ENCODE measurements around the gene TTC39B. TPM values are rescaled to one million over a fixed set of nuclear protein-coding genes. Genes with fewer than 3 reads are reported as not detected.

Gene TTC39B
- polyA plus RNA-seq, 1 donor from 2014 or later, result 0.36 TPM

Other genes starting within 250 kb of the TTC39B start
- 18.6 TPM for gene SNAPC3, start 115.7 kb upstream of the TTC39B start, polyA plus RNA-seq
- gene PSIP1, start 203.8 kb upstream of the TTC39B start, polyA plus RNA-seq, result 112 TPM
- gene CCDC171, start 245.8 kb upstream of the TTC39B start, polyA plus RNA-seq, result 0.18 TPM

All from IgD-negative memory B cell (primary cell).